Lower leg skin (tissue), 3 donors: ENCODE measurements around the gene RNF213.

Experiments
- POLR2A ChIP-seq, 2 donors: fragments of 450-650 bp; IDR thresholded peaks; one replicate each; pipeline ENCODE4 v1.6.1; 2016 to 2017; ENCODE audit warnings: antibody characterized with exemption in 2 of 2, mild to moderate bottlenecking in 1 of 2, moderate library complexity in 1 of 2
- TF ChIP-seq, protein P1 (sequence below), 3 donors: fragments of 450-650 bp; IDR thresholded peaks; one replicate each; pipeline ENCODE4 v1.5.1; 2016; ENCODE audit warnings: antibody characterized with exemption in 3 of 3, mild to moderate bottlenecking in 3 of 3, moderate library complexity in 2 of 3

DNA sequence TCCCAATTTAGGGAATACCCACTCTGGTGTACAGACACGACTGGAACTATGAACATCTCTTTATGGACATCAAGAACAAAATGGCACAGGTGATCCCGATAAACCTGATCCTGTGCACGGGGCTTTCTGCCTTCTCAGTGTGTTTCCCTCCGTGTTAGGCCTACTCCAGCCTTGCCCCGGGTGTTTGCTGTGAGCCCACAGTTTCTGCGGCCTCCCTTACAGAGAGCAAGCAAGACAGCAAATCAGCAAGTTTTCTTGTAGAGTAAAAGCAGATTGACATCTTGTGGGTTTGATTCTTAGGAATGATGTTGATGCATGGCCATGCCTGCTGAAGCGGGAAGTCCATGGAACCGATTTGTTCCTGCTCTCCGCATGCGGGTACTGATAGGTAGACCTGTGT lies 127.9 kb downstream of the RNF213 start:
- TF ChIP-seq, protein P1, sequence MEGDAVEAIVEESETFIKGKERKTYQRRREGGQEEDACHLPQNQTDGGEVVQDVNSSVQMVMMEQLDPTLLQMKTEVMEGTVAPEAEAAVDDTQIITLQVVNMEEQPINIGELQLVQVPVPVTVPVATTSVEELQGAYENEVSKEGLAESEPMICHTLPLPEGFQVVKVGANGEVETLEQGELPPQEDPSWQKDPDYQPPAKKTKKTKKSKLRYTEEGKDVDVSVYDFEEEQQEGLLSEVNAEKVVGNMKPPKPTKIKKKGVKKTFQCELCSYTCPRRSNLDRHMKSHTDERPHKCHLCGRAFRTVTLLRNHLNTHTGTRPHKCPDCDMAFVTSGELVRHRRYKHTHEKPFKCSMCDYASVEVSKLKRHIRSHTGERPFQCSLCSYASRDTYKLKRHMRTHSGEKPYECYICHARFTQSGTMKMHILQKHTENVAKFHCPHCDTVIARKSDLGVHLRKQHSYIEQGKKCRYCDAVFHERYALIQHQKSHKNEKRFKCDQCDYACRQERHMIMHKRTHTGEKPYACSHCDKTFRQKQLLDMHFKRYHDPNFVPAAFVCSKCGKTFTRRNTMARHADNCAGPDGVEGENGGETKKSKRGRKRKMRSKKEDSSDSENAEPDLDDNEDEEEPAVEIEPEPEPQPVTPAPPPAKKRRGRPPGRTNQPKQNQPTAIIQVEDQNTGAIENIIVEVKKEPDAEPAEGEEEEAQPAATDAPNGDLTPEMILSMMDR (IDR thresholded peaks at IDR 0.05), result no peak
- no peak for TF ChIP-seq POLR2A (IDR thresholded peaks at IDR 0.05)
